ENCODE measurements around the gene SPSB2.
"Not testable (repeated sequence)": the region's sequence is repeated elsewhere in the genome, so short reads cannot be mapped to it uniquely, and the experiment has no call there.

The SPSB2 gene

GRCh38 chr12:6899837-6900519, 26.9 kb upstream of the SPSB2 start:
- peak; percentile 70 for DNase-seq

- DNase-seq = no peak
These were observed 26.3 kb upstream of the SPSB2 start for GRCh38 chr12:6899427-6899826.

- no peak for DNase-seq
These were observed 23.8 kb upstream of the SPSB2 start for GRCh38 chr12:6896846-6897435.

GRCh38 chr12:6894321-6894720, 21.2 kb upstream of the SPSB2 start:
- DNase-seq = no peak

GRCh38 chr12:6892683-6893082, 19.6 kb upstream of the SPSB2 start:
- not testable (repeated sequence) for DNase-seq

GRCh38 chr12:6891646-6892001, 18.5 kb upstream of the SPSB2 start:
- DNase-seq = no peak

GRCh38 chr12:6890789-6891645, 17.9 kb upstream of the SPSB2 start:
- peak; percentile 99 for DNase-seq

- not testable (repeated sequence) for DNase-seq
These were observed 16.9 kb upstream of the SPSB2 start for GRCh38 chr12:6889775-6890573.

GRCh38 chr12:6888794-6889193, 15.7 kb upstream of the SPSB2 start:
- not testable (repeated sequence) for DNase-seq

- no peak for DNase-seq
These were observed 15.3 kb upstream of the SPSB2 start for GRCh38 chr12:6888360-6888759.

- DNase-seq = no peak
These were observed 14.4 kb upstream of the SPSB2 start for GRCh38 chr12:6887460-6887859.

GRCh38 chr12:6886206-6886999, 13.3 kb upstream of the SPSB2 start:
- not testable (repeated sequence) for DNase-seq

GRCh38 chr12:6884539-6884938, 11.4 kb upstream of the SPSB2 start:
- DNase-seq = no peak

GRCh38 chr12:6883683-6884082, 10.6 kb upstream of the SPSB2 start:
- DNase-seq = no peak

GRCh38 chr12:6883252-6883651, 10.1 kb upstream of the SPSB2 start:
- no peak for DNase-seq

- not testable (repeated sequence) for DNase-seq
These were observed 6.7 kb upstream of the SPSB2 start for GRCh38 chr12:6879824-6880223.

- DNase-seq = not testable (repeated sequence)
These were observed 889 bp upstream of the SPSB2 start for GRCh38 chr12:6874015-6874368.

- DNase-seq = peak; percentile 85
These were observed 742 bp downstream of the SPSB2 start for GRCh38 chr12:6872073-6873048.

GRCh38 chr12:6871052-6871957, 1.8 kb downstream of the SPSB2 start:
- no peak for DNase-seq

- not testable (repeated sequence) for DNase-seq
These were observed 2.8 kb downstream of the SPSB2 start for GRCh38 chr12:6870304-6870703.
